ENCODE data around the gene BCKDK.
"Not testable (repeated sequence)": the region's sequence is repeated elsewhere in the genome, so short reads cannot be mapped to it uniquely, and the experiment has no call there.

DNA sequence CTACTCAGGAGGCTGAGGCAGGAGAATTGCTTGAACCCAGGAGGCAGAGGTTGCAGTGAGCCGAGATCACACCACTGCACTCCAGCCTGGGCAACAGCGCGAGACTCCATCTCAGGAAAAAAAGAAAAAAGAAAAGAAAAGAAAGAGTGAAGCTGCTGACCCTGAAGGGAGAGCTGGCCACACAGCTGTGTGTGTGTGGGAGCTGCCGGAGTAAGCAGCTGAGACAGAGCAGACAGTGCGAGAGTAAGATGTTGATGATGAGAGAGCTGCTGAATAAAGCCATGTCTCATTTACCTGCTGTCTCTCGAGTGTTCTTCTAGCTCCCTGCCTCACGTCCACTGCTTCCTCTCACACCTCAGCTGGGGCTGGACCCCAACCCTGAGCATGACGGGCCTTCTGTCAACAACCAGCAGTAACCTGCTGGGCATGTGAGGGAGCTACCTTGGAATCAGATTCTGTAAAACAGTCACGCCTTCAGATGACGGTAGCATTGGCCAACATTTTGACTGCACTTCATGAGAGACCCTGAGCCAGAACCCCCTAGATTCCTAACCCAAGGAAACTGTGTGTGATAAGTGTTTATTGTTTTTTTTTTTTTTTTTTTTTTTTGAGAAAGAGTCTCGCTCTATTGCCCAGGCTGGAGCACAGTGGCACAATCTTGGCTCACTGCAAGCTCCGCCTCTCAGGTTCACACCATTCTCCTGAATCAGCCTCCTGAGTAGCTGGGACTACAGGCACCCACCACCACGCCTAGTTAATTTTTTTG lies 7.1 kb upstream of the BCKDK start:
- TF ChIP-seq FOXM1 (IDR thresholded peaks at IDR 0.05; ENCODE audit: borderline replicate concordance); LEF1 (IDR thresholded peaks at IDR 0.05; ENCODE audit: borderline replicate concordance); ARNT (IDR thresholded peaks at IDR 0.05); FOXA1 (IDR thresholded peaks at IDR 0.05): not testable (repeated sequence)

Data from HEK293T (cell line).